SIG-M5 (cell line): ENCODE measurements around the gene FADS2.

Experiments
- DNase-seq: peaks from one replicate; lab custom pipeline; 2025; lab: John Stamatoyannopoulos, UW

The FADS2 gene

DNA sequence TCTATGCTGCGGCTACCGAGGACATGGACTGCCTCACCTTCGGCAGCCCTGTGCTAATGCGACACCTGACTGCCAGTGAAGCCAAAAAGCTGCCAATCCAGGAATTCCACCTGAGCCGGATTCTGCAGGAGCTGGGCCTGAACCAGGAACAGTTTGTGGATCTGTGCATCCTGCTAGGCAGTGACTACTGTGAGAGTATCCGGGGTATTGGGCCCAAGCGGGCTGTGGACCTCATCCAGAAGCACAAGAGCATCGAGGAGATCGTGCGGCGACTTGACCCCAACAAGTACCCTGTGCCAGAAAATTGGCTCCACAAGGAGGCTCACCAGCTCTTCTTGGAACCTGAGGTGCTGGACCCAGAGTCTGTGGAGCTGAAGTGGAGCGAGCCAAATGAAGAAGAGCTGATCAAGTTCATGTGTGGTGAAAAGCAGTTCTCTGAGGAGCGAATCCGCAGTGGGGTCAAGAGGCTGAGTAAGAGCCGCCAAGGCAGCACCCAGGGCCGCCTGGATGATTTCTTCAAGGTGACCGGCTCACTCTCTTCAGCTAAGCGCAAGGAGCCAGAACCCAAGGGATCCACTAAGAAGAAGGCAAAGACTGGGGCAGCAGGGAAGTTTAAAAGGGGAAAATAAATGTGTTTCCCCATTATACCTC is 32.1 kb upstream of the FADS2 start:
- no peak for DNase-seq

- no peak for DNase-seq
These were observed 30.7 kb upstream of the FADS2 start for GRCh38 chr11:61797263-61797944.

DNA sequence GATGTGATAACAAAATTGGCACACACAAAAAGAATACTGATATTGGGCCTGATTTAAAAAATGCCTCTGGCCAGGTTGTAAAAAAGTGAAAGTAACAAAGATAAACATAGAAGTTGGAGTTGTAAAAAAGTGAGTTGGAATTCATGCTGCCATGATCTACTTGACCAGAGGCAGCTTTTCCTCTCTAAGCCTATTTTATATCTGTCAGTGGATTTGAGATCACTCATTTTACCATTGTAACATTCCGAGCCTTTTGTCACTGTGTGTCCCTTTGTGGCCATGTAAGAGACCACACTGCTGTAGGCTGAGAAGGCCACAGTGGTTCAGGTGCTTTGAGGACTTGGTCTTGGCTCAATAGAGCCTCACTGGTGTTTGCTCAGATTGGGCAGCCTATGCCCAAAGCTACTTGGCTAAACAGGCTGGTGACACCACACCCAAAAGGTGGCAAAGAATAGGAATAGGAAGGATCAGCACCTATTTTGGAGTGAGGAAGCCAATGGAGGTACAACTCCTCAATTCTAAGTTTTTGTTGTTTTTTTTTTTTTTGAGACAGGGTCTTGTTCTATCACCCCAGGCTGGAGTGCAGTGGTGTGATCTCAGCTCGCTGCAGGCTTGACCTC is 28.3 kb upstream of the FADS2 start:
- no peak for DNase-seq

GRCh38 chr11:61800331-61801281 is 27.5 kb upstream of the FADS2 start:
- DNase-seq, result no peak

GRCh38 chr11:61802605-61803004 is 25.5 kb upstream of the FADS2 start:
- no peak for DNase-seq

GRCh38 chr11:61803889-61804647 is 24.0 kb upstream of the FADS2 start:
- DNase-seq, result no peak

GRCh38 chr11:61805146-61805545 is 23.0 kb upstream of the FADS2 start:
- DNase-seq, result no peak

GRCh38 chr11:61806785-61807184 is 21.3 kb upstream of the FADS2 start:
- no peak for DNase-seq

DNA sequence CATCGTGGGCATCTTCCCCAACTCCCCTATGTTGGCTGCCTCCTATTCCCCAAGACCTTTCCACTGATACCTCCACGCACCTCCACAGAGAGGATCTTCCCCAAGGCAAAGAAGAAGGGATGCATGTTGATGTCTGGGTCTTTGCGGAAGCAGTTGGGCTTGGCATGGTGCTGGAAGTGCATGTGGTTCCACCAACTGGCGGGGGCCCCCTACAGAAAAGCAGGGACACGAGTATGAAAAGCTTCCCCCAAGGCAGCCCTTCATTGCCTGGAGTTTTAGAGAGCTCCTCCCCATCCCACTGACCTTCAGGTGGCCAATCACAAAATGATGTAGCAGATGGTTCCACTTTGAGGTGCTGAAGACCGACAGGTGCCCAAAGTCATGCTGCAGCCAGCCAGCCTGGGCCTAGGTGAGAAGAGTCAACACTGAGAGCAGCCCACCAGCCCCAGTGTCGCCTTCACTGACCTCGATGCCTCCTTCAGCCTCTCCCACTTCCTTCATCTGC is 17.4 kb upstream of the FADS2 start:
- no peak for DNase-seq

DNA sequence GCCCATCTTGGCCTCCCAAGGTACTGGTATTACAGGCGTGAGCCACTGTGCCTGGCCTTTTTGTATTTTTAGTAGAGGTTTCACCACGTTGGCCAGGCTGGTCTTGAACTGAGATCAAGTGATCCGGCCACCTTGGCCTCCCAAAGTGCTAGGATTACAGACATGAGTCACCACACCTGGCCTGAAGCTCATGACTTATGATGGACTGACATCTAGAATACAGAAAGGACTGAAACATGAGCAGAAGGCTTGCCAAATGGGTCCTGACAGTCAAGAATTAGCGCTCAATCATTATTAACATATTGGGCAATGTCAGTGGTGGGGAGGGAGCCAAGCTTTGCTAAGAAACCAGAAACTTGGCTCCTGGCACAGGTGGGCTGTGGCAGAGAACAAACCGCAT is 16.3 kb upstream of the FADS2 start:
- no peak for DNase-seq

GRCh38 chr11:61812736-61813411 is 15.2 kb upstream of the FADS2 start:
- DNase-seq, result no peak

- DNase-seq, result no peak
These were observed 13.7 kb upstream of the FADS2 start for GRCh38 chr11:61814247-61814957.

- no peak for DNase-seq
These were observed 12.9 kb upstream of the FADS2 start for GRCh38 chr11:61814958-61815789.

DNA sequence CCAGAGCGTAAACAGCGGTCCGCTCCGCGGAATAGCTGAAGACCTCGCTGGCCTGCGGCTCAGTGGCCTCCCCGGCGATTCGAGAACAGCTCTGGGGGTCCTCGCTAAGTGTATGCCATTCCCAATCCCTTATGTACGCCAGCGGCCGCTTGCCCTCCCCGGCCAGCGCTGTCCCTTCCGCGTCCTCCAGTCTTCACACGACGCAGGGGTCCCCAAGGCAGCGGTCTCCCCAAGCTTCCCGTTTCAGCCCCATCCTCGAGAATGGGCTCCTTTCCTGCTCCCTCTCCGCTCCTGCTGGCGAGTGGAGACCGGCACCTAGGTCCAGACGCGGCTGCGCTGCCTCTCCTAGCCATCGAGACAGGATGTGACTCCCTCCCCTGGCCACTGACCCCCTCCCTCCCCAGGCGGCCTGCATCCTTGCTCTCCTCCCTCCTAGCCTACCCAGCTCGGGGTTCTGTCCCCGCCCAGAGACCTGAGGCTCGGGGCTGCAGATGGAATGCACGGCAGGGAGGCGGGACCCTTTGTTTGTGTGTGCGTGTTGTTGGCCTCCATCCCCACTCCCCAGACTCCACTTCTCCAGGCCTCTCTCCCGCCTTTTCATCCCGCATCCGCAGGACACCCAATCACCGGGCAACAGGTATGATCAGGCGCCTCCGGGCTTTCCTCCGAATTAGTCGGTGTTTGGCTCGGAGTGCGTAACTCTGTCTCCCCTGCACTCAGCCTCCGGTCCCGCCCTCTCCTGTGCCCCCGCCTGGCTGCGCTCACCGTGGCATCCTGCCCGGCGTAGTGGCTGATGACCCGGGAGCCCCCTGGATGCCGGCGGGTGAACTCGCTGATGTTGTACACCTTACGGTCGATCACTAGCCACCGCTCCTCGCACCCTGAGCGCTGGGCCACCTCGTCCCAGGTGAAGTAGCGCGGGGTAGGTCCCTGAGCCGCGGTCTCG is 12.0 kb upstream of the FADS2 start:
- DNase-seq, result no peak

- peak; percentile 68 for DNase-seq
These were observed 11.2 kb upstream of the FADS2 start, which contains the start of gene FADS1 for GRCh38 chr11:61816736-61817455. FADS1 (minus strand) TSS chr11:61817003; CDS start chr11:61816929, 74 bp downstream.

- DNase-seq, result no peak
These were observed 10.5 kb upstream of the FADS2 start for GRCh38 chr11:61817471-61818202.

DNA sequence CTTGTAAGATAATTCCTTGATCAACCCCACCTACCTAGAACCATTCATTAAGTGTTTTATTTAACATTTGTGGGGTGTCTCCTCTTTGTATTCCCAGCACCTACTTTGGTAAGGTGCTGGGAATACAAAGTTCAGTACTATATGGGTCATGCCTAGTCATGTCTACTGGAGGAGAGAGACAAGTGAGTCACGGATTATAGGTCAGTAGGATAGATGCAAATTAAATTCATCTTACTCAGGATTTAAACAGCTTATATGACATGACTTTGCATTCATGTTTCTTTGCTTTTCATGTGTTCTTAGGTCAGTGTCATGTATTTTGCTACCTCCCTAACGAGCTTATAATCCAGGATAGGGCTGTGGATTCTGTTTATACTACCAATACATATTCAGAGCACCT is 7.9 kb upstream of the FADS2 start:
- no peak for DNase-seq
